ENCODE data around the gene CD47. TPM values are rescaled to one million over a fixed set of nuclear protein-coding genes. Genes with fewer than 3 reads are reported as not detected.
A peak's percentile ranks its signal among the peaks of the same experiment; 100 is the strongest.

Gene CD47
- total and polyA plus RNA-seq, 7 experiments from 2014 or later: 130 to 232 (median 171) TPM

GRCh38 chr3:108133048-108133369 is 42.2 kb upstream of the CD47 start:
- Histone ChIP-seq H3K27ac (ENCODE audit: low read depth, low read length) (peak overlapping the region; percentile 9), H3K36me3 (ENCODE audit: control insufficient read depth in 2 of 3, insufficient read depth in 3 of 3, low read length in 3 of 3) (peaks cover 0 to 13% (median 0%) of the 10 kb centered on the region in 3 experiments), H3K4me3 (ENCODE audit: low read length) (peak overlapping the region; percentile 14), H3K27me3 (ENCODE audit: control insufficient read depth in 2 of 2, insufficient read depth in 2 of 2, low read length in 2 of 2) (no peaks in the 10 kb centered on the region), H3K4me1 (ENCODE audit: control insufficient read depth in 2 of 2, insufficient read depth in 2 of 2, low read length in 2 of 2) (peaks cover 42 to 67% of the 10 kb centered on the region in 2 donors), H3K9me3 (ENCODE audit: control insufficient read depth in 2 of 3, low read length in 3 of 3) (no peaks in the 10 kb centered on the region)
- Mint-ChIP-seq H3K4me3 (peak overlapping the region in 9 of 10 donors; percentile 13 to 78 (median 68)), H3K4me1 (peaks cover 55 to 99% (median 95%) of the 10 kb centered on the region in 7 donors), H3K9me3 (peaks cover 0 to 14% (median 4%) of the 10 kb centered on the region in 11 donors), H3K27ac (peak overlapping the region; percentile 32 to 98 (median 82)), H3K27me3 (no peaks in the 10 kb centered on the region), H3K36me3 (peaks cover 22 to 83% (median 53%) of the 10 kb centered on the region in 5 donors)
- ATAC-seq: no peak
- CTCF ChIA-PET: interaction anchor here (1.4 kb wide), 1 partner anchor 20 kb away, joined by 4 read pairs; no protein-coding TSS in a partner anchor
- POLR2A ChIA-PET: interaction anchor here (0.6 to 15.4 kb wide), 6 partner anchors 9 to 90 kb away, joined by 3 to 393 read pairs (median 3); partner anchors contain the start of genes CD47 and IFT57
- DNase-seq: no peak
- intact Hi-C loops (cut with micrococcal nuclease): no loop called here

- CTCF ChIA-PET: interaction anchor here (1.4 kb wide), 1 partner anchor 22 kb away, joined by 4 read pairs; no protein-coding TSS in a partner anchor
- Histone ChIP-seq H3K9me3 (ENCODE audit: control insufficient read depth in 2 of 3, low read length in 3 of 3) (no peaks in the 10 kb centered on the region), H3K27ac (ENCODE audit: low read depth, low read length) (no peak overlapping the region), H3K4me1 (ENCODE audit: control insufficient read depth in 2 of 2, insufficient read depth in 2 of 2, low read length in 2 of 2) (peaks cover 56 to 75% of the 10 kb centered on the region in 2 donors), H3K4me3 (ENCODE audit: low read length) (no peak overlapping the region), H3K36me3 (ENCODE audit: control insufficient read depth in 2 of 3, insufficient read depth in 3 of 3, low read length in 3 of 3) (peaks cover 0 to 8% (median 0%) of the 10 kb centered on the region in 3 experiments), H3K27me3 (ENCODE audit: control insufficient read depth in 2 of 2, insufficient read depth in 2 of 2, low read length in 2 of 2) (no peaks in the 10 kb centered on the region)
- Mint-ChIP-seq H3K27ac (peak overlapping the region in 8 of 9 donors; percentile 21 to 98 (median 55)), H3K4me3 (peak overlapping the region in 8 of 10 donors; percentile 2 to 71 (median 54)), H3K36me3 (peaks cover 22 to 76% (median 45%) of the 10 kb centered on the region in 5 donors), H3K27me3 (no peaks in the 10 kb centered on the region), H3K9me3 (peaks cover 0 to 14% (median 4%) of the 10 kb centered on the region in 11 donors), H3K4me1 (peaks cover 61 to 95% (median 93%) of the 10 kb centered on the region in 7 donors)
- DNase-seq (no peak), ATAC-seq (peak; percentile 10)
- intact Hi-C loops (cut with micrococcal nuclease): no loop called here
- POLR2A ChIA-PET: interaction anchor here (0.6 to 15.4 kb wide), 5 partner anchors 10 to 690 kb away, joined by 3 to 393 read pairs (median 4); partner anchors contain the start of genes CD47 and IFT57
These were observed 40.8 kb upstream of the CD47 start for GRCh38 chr3:108131475-108132134.

GRCh38 chr3:108130701-108131474 is 40.1 kb upstream of the CD47 start:
- POLR2A ChIA-PET: interaction anchor here (0.6 to 15.4 kb wide), 4 partner anchors 9 to 531 kb away, joined by 3 to 393 read pairs (median 8); partner anchors contain the start of genes CD47 and IFT57
- intact Hi-C loops (cut with micrococcal nuclease): no loop called here
- no peak overlapping the region for H3K4me3 ChIP-seq (ENCODE audit: low read length)
- Mint-ChIP-seq H3K36me3 (peaks cover 16 to 75% (median 38%) of the 10 kb centered on the region in 5 donors), H3K27me3 (no peaks in the 10 kb centered on the region), H3K27ac (peak overlapping the region in 7 of 9 donors; percentile 21 to 98 (median 46)), H3K9me3 (peaks cover 0 to 14% (median 4%) of the 10 kb centered on the region in 11 donors), H3K4me1 (peaks cover 63 to 94% (median 92%) of the 10 kb centered on the region in 7 donors), H3K4me3 (peak overlapping the region in 7 of 10 donors; percentile 19 to 71 (median 55))
- H3K9me3 ChIP-seq (ENCODE audit: control insufficient read depth in 2 of 3, low read length in 3 of 3): no peaks in the 10 kb centered on the region
- H3K27ac ChIP-seq (ENCODE audit: low read depth, low read length): no peak overlapping the region
- H3K27me3 ChIP-seq (ENCODE audit: control insufficient read depth in 2 of 2, insufficient read depth in 2 of 2, low read length in 2 of 2): no peaks in the 10 kb centered on the region
- peak; percentile 16 for ATAC-seq
- DNase-seq: no peak
- CTCF ChIA-PET: no interaction called here
- peaks cover 0 to 1% (median 0%) of the 10 kb centered on the region in 3 experiments for H3K36me3 ChIP-seq (ENCODE audit: control insufficient read depth in 2 of 3, insufficient read depth in 3 of 3, low read length in 3 of 3)
- H3K4me1 ChIP-seq (ENCODE audit: control insufficient read depth in 2 of 2, insufficient read depth in 2 of 2, low read length in 2 of 2): peaks cover 63 to 82% of the 10 kb centered on the region in 2 donors

GRCh38 chr3:108130236-108130635 is 39.4 kb upstream of the CD47 start:
- peak overlapping the region in 6 of 10 donors; percentile 5 to 71 (median 52) for H3K4me3 Mint-ChIP-seq
- peaks cover 0 to 14% (median 4%) of the 10 kb centered on the region in 11 donors for H3K9me3 Mint-ChIP-seq
- POLR2A ChIA-PET: interaction anchor here (15.4 kb wide), 1 partner anchor 39 kb away, joined by 393 read pairs; the partner anchor contains the start of gene CD47
- peak overlapping the region in 5 of 9 donors; percentile 14 to 98 (median 71) for H3K27ac Mint-ChIP-seq
- CTCF ChIA-PET: no interaction called here
- Histone ChIP-seq H3K9me3 (ENCODE audit: control insufficient read depth in 2 of 3, low read length in 3 of 3) (no peaks in the 10 kb centered on the region), H3K4me3 (ENCODE audit: low read length) (no peak overlapping the region), H3K36me3 (ENCODE audit: control insufficient read depth in 2 of 3, insufficient read depth in 3 of 3, low read length in 3 of 3) (no peaks in the 10 kb centered on the region), H3K27ac (ENCODE audit: low read depth, low read length) (no peak overlapping the region), H3K4me1 (ENCODE audit: control insufficient read depth in 2 of 2, insufficient read depth in 2 of 2, low read length in 2 of 2) (peaks cover 69 to 83% of the 10 kb centered on the region in 2 donors), H3K27me3 (ENCODE audit: control insufficient read depth in 2 of 2, insufficient read depth in 2 of 2, low read length in 2 of 2) (no peaks in the 10 kb centered on the region)
- no peaks in the 10 kb centered on the region for H3K27me3 Mint-ChIP-seq
- peaks cover 16 to 73% (median 31%) of the 10 kb centered on the region in 5 donors for H3K36me3 Mint-ChIP-seq
- ATAC-seq (no peak), DNase-seq (no peak)
- peaks cover 66 to 95% (median 92%) of the 10 kb centered on the region in 7 donors for H3K4me1 Mint-ChIP-seq
- intact Hi-C loops (cut with micrococcal nuclease): no loop called here

GRCh38 chr3:108127301-108127988 is 36.6 kb upstream of the CD47 start:
- ChIA-PET POLR2A (interaction anchor here (0.7 to 15.4 kb wide), 10 partner anchors 9 to 96 kb away, joined by 3 to 393 read pairs (median 4); partner anchors contain the start of genes CD47 and IFT57), CTCF (interaction anchor here (1.0 to 1.9 kb wide), 3 partner anchors 25 to 96 kb away, joined by 4 to 6 read pairs (median 5); no protein-coding TSS in a partner anchor)
- Histone ChIP-seq H3K36me3 (ENCODE audit: control insufficient read depth in 2 of 3, insufficient read depth in 3 of 3, low read length in 3 of 3) (no peaks in the 10 kb centered on the region), H3K4me3 (ENCODE audit: low read length) (peak overlapping the region; percentile 54), H3K9me3 (ENCODE audit: control insufficient read depth in 2 of 3, low read length in 3 of 3) (no peaks in the 10 kb centered on the region), H3K4me1 (ENCODE audit: control insufficient read depth in 2 of 2, insufficient read depth in 2 of 2, low read length in 2 of 2) (peaks cover 68 to 77% of the 10 kb centered on the region in 2 donors), H3K27me3 (ENCODE audit: control insufficient read depth in 2 of 2, insufficient read depth in 2 of 2, low read length in 2 of 2) (no peaks in the 10 kb centered on the region), H3K27ac (ENCODE audit: low read depth, low read length) (peak overlapping the region; percentile 89)
- Mint-ChIP-seq H3K9me3 (peaks cover 0 to 14% (median 4%) of the 10 kb centered on the region in 11 donors), H3K4me1 (peaks cover 68 to 94% (median 90%) of the 10 kb centered on the region in 7 donors), H3K27me3 (no peaks in the 10 kb centered on the region), H3K36me3 (peaks cover 16 to 58% (median 29%) of the 10 kb centered on the region in 5 donors), H3K27ac (peak overlapping the region; percentile 92 to 99 (median 97)), H3K4me3 (peak overlapping the region; percentile 82 to 96 (median 88))
- DNase-seq (peak; percentile 20 to 83 (median 77)), ATAC-seq (peak; percentile 56)
- intact Hi-C loops (cut with micrococcal nuclease): loop anchor here (1.0 to 10.0 kb wide), 8 partner anchors 13 to 697 kb away; partner anchors contain the start of genes TRAT1 (in 2 of the 2), BBX (in 1 of the 2) and IFT57 (in 1 of the 2)
